GM21576 (cell line): ENCODE results near the gene SIRPA.

Experiments
- ATAC-seq: cut with Tn5 transposase; IDR thresholded peaks from one replicate; pipeline ENCODE4 v1.9.1; 2021; ENCODE audit warnings: mild to moderate bottlenecking, moderate library complexity; ENCODE audit not compliant: unreplicated experiment

Gene SIRPA

GRCh38 chr20:1870323-1870722 is 24.9 kb upstream of the SIRPA start:
- ATAC-seq, result no peak

DNA sequence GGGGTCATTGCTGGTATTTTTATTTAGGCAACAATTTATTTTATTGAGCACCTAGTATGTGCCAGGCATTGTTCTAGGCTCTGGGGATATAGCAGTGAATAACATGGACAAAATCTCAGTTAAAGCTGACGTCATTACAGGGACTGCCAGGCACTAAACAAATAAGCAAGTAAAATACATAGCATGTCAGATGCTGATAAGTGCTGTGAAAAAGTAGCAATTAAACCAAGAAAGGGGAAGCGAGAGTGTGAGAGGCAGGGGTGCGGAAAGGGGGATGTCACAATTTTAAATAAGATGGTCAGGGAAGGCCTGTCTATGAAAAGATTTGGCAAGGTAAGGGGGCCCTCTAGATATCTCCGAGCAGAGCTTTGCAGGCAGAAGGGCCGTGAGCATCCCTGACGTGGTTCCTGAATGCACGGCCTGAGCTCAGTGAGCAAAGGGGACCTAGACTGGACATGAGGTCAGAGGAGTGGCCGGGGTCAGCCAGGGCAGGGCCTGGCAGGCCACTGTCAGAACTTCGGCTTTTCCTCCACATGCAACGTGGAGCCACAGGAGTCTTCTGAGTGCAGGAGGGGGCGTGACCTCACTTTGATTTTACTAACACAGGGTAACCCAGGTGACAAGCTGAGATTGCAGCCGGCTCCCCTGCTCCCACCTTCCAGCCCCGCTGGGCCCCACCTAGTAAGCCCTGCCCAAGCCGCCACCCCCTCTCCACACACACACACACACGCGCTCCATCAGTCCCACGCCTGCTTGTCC is 24.2 kb upstream of the SIRPA start:
- peak; percentile 62 for ATAC-seq

DNA sequence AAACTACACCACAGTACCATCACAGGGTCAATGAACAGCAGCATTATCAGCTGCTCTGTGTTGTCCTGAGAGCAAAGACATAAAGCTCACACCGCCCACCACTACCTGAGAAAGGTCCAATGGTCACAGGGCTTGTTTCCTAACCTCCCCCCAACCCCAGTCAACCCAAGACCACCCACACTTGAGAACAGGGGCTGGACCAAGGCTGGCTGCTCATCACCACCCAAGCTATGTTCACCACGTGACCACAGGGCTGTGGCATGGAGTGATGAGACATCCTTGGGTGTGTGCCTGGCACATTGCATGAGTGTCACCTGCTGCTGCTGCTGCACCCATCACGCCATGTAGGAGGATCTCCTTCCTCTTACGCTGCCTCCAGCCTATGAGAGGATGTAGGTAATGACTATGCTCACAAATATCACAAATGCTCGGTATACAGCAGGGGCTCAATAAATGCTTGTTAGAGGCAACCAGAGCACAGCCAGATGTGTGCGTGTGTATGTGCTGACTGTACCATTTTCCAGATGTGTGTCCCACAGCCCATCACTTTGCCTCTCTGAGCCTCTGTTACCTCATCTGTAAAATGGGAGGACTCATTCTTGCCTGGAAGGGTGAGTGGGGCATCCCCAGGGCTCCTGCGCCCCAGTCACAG is 23.3 kb upstream of the SIRPA start:
- ATAC-seq, result peak; percentile 42

GRCh38 chr20:1872459-1873097 is 22.6 kb upstream of the SIRPA start:
- ATAC-seq, result no peak

- no peak for ATAC-seq
Observed at GRCh38 chr20:1874450-1875182, 20.6 kb upstream of the SIRPA start.

- ATAC-seq, result no peak
Observed at GRCh38 chr20:1875183-1875554, 20.0 kb upstream of the SIRPA start.

DNA sequence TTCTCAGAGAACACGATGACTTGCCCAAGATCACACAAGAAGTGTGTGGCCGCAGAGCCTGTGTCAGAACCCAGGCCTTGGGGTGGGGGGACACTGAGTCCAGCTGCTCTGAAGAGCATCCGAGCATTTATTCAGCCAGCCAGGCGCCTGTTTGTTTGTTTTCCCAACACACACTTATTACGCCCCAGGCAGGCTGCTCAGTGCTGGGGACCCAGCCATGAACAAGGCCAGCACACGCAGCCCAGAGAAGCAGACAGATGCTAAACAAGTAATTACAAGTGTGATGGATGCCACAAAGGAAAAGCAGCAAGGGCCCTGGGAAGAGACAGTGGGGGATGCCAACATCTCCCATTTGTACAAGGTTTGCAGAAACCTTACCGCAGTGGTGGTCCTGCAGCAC is 19.4 kb upstream of the SIRPA start:
- no peak for ATAC-seq

DNA sequence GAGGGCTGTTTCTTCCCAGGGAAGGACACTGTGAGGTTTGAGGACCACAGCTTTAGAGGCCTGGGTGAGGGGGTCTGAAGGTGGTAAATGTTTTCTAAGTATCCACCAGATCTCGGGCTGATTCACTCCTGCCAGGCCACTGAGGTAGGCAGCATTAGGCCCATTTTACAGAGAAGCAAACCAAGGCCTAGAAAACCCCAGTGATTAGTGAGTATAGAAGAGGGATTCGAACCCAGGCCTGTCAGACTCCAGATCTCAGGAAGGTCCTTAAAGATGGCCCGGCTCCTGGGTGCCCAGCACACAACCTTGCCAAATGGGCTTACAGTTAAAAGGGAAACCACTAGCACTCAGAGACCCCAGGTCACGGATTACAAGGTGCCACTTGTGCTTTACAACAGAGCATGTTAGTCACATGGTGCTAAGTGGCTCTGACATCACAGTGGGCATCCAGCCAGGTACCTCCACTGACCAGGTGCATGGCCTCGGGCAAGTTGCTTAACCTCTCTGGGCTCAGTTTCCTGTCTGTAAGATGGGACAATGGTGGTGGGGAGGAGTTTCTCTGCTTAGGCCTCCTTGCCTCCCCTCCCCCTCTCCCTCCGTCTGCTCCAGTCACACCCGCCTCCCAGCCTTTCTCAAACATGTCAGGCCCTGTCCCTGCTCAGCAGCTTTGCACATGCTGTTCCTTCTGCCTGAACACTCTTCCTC is 18.8 kb upstream of the SIRPA start:
- no peak for ATAC-seq

- ATAC-seq, result no peak
Observed at GRCh38 chr20:1876975-1877608, 18.1 kb upstream of the SIRPA start.

- ATAC-seq, result no peak
Observed at GRCh38 chr20:1877609-1878200, 17.5 kb upstream of the SIRPA start.

DNA sequence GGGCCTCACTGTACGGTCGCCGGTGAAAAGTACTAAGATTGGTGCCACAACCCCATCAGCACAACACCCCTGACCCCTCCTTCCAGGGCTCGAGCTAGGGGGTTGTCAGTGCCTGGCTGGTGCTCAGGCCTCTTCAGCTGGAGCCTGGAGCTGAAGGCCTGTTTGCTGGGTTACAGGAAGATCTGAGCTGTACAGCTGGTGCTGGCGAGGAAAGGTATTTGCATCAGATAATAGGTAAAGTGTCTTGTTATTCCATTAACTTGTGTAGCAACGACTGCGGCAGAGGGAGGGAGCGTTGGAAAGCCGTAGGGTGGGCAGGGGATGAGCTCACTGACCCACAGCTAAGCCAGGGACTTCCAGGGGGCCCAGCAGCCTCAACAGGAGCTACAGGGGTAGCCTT is 15.8 kb upstream of the SIRPA start:
- no peak for ATAC-seq

GRCh38 chr20:1879934-1880333 is 15.3 kb upstream of the SIRPA start:
- no peak for ATAC-seq

- no peak for ATAC-seq
Observed at GRCh38 chr20:1880529-1881239, 14.5 kb upstream of the SIRPA start.

DNA sequence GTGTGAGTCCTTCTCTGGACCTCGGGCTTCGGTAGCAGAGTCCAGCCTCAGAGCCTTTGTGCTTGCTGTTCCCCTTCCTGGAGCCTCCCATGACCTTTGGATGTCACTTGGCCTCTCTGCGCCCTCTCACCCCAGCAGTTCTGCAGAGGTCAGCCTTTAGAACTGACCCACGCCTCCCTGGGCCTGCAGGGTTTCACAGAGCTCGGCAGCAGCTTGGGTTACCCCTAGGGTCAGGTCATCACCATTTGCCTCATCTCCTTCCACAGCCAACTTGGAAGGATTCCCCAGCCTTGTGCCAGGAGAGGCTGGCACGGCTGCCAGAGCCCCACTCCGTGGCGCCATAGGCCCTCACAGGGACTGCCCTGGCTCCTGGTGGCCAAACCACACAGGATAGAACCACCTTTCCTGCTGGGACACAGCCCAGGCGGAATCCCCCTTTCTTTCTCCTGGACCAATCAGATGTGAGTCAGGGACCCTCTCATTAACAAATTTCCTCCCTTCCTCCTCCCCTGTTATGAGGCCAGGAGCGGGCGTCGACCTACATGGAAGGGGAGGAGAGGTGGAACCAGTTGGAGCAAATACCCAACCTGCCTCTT is 13.9 kb upstream of the SIRPA start:
- no peak for ATAC-seq

DNA sequence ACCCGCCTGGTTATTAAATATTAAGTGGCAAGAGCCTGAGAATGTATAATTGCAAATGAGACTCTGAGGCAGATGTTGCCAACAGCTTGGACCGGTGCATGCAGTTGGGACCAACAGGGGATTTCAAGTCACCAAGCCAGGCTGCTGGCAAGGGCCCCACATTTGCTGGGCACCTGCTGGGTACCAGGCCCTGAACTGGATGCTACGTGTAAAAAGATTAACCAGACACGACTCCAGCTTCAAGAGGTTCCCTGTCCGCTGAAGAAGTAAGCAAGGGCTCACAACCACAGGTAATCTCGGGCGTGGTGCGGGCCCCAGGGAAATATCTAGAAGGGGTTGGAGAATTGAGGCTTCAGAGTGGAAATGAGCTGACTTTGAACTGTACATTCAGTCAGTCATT is 13.2 kb upstream of the SIRPA start:
- no peak for ATAC-seq

GRCh38 chr20:1883986-1884385 is 11.2 kb upstream of the SIRPA start:
- no peak for ATAC-seq

DNA sequence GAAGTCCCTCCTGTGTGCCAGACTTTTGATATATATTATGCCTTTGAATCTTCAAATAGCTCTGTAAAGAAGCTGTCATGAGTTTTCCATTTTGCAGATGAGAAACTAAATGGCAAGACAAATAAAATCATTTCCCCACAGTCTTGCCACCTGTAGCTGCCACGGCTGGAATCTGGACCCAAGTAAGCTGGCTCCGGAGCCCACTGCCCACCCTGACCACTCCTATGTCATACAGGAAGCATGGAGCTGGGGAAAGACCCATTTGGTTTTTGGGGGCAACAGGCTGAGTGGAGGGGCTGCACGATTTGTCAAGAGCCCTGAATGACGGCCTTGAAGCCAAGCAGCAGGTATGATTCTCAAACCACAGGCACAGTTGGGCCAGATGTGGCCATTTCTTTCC is 10.0 kb upstream of the SIRPA start:
- no peak for ATAC-seq

GRCh38 chr20:1885940-1886693 is 9.1 kb upstream of the SIRPA start:
- ATAC-seq, result no peak
